Stimulated activated CD8-positive, alpha-beta memory T cell treated with anti-CD3 and anti-CD28 coated beads, Interleukin-15, amount 100 ng/mL, for 1 hour (primary cell): ENCODE measurements around the gene KIR3DL1.
"Not testable (repeated sequence)": the region's sequence is repeated elsewhere in the genome, so short reads cannot be mapped to it uniquely, and the experiment has no call there.

Source experiments
- DNase-seq: peaks from one replicate; pipeline ENCODE4 v3.0.0-alpha.2; 2020; ENCODE audit warnings: low read depth

KIR3DL1 gene

GRCh38 chr19:54816251-54816650 lies at the start of gene KIR3DL1:
Gene KIR3DL1, plus strand, starts transcription at chr19:54816468.
- not testable (repeated sequence) for DNase-seq

GRCh38 chr19:54769646-54770045 lies 46.6 kb upstream of the KIR3DL1 start, which contains the start of gene KIR2DL1:
Gene KIR2DL1, plus strand, starts transcription at chr19:54769793. Its CDS starts 58 bp downstream, at chr19:54769851.
- not testable (repeated sequence) for DNase-seq

- DNase-seq, result not testable (repeated sequence)
Observed at GRCh38 chr19:54770511-54770910, 45.8 kb upstream of the KIR3DL1 start.

GRCh38 chr19:54771018-54771960 lies 45.0 kb upstream of the KIR3DL1 start:
- DNase-seq, result not testable (repeated sequence)

GRCh38 chr19:54772666-54773065 lies 43.6 kb upstream of the KIR3DL1 start:
- not testable (repeated sequence) for DNase-seq

- DNase-seq, result not testable (repeated sequence)
Observed at GRCh38 chr19:54775095-54775815, 41.0 kb upstream of the KIR3DL1 start.

- not testable (repeated sequence) for DNase-seq
Observed at GRCh38 chr19:54775830-54776229, 40.4 kb upstream of the KIR3DL1 start.

GRCh38 chr19:54777851-54778250 lies 38.4 kb upstream of the KIR3DL1 start:
- not testable (repeated sequence) for DNase-seq

GRCh38 chr19:54778896-54779295 lies 37.4 kb upstream of the KIR3DL1 start:
- not testable (repeated sequence) for DNase-seq

- DNase-seq, result not testable (repeated sequence)
Observed at GRCh38 chr19:54782916-54783315, 33.4 kb upstream of the KIR3DL1 start.

GRCh38 chr19:54786091-54786723 lies 30.1 kb upstream of the KIR3DL1 start:
- not testable (repeated sequence) for DNase-seq

GRCh38 chr19:54788154-54788553 lies 28.1 kb upstream of the KIR3DL1 start:
- DNase-seq, result not testable (repeated sequence)

GRCh38 chr19:54790711-54791110 lies 25.6 kb upstream of the KIR3DL1 start:
- DNase-seq, result no peak

GRCh38 chr19:54791476-54791875 lies 24.8 kb upstream of the KIR3DL1 start:
- DNase-seq, result no peak

- no peak for DNase-seq
Observed at GRCh38 chr19:54792814-54793213, 23.5 kb upstream of the KIR3DL1 start.

- DNase-seq, result no peak
Observed at GRCh38 chr19:54795758-54796157, 20.5 kb upstream of the KIR3DL1 start.

GRCh38 chr19:54803410-54803809 lies 12.9 kb upstream of the KIR3DL1 start, which contains the start of gene KIR2DL4:
Gene KIR2DL4, plus strand, starts transcription at chr19:54803610. Its CDS starts 42 bp downstream, at chr19:54803652.
- DNase-seq, result peak; percentile 4

GRCh38 chr19:54804101-54804500 lies 12.2 kb upstream of the KIR3DL1 start:
- no peak for DNase-seq

GRCh38 chr19:54804571-54804970 lies 11.7 kb upstream of the KIR3DL1 start:
- DNase-seq, result no peak

- DNase-seq, result no peak
Observed at GRCh38 chr19:54805665-54806515, 10.4 kb upstream of the KIR3DL1 start.

GRCh38 chr19:54806516-54806838 lies 9.8 kb upstream of the KIR3DL1 start:
- no peak for DNase-seq
